Stomach (tissue), 4 donors: Measurements from ENCODE around the gene KLHL18.

ENCODE experiments used
- CTCF ChIP-seq, 7 experiments: fragments of 450-650 bp in 4 of 7; fragments of 200-600 bp in 3 of 7; sonication (generic) in 3 of 7; IDR thresholded peaks; one replicate each; pipeline ENCODE4 v1.5.1; 2016 to 2019; ENCODE audit warnings: antibody characterized with exemption in 7 of 7, control low read depth in 2 of 7, mild to moderate bottlenecking in 1 of 7
- POLR2A ChIP-seq, 4 donors: fragments of 450-650 bp; IDR thresholded peaks; one replicate each; pipeline ENCODE4 v1.6.1; 2016; ENCODE audit warnings: antibody characterized with exemption in 4 of 4, control low read depth in 2 of 4, mild to moderate bottlenecking in 1 of 4, moderate library complexity in 1 of 4

GRCh38 chr3:47394140-47394870 is 111.6 kb downstream of the KLHL18 start:
- TF ChIP-seq CTCF (IDR thresholded peaks at IDR 0.05) (no peak), POLR2A (IDR thresholded peaks at IDR 0.05) (no peak)
